Muscle of leg (tissue), 11 donors: Measurements from ENCODE around the gene LY9. TPM values are rescaled to one million over a fixed set of nuclear protein-coding genes. Genes with fewer than 3 reads are reported as not detected.

Experiments
- DNase-seq: peaks from one replicate; pipeline ENCODE4 v3.0.0; 2013
- H3K27ac ChIP-seq: one replicate; pipeline ENCODE4 v1.5.1; 2013; ENCODE audit warnings: mild to moderate bottlenecking, low read length, control low read depth
- H3K27me3 ChIP-seq: one replicate; pipeline ENCODE4 v1.6.1; 2013; ENCODE audit warnings: low read length; ENCODE audit not compliant: control insufficient read depth, insufficient read depth
- H3K36me3 ChIP-seq: one replicate; pipeline ENCODE4 v1.6.1; 2013; ENCODE audit warnings: low read length; ENCODE audit not compliant: control insufficient read depth, insufficient read depth
- H3K4me1 ChIP-seq: one replicate; pipeline ENCODE4 v1.6.1; 2013; ENCODE audit warnings: low read length; ENCODE audit not compliant: control insufficient read depth, insufficient read depth
- H3K4me3 ChIP-seq: one replicate; pipeline ENCODE4 v1.5.1; 2013; ENCODE audit warnings: low read length, control low read depth
- H3K9me3 ChIP-seq: replicated peaks from 2 replicates; pipeline ENCODE4 v1.6.1; 2013; ENCODE audit warnings: low read depth, low read length; ENCODE audit not compliant: control insufficient read depth
- WGBS: methylation state at CpG from one replicate; pipeline ENCODE4 v1.1.5; 2013; ENCODE audit warnings: missing lambda C conversion rate; ENCODE audit not compliant: insufficient coverage; 5-methylcytosine and 5-hydroxymethylcytosine counted together
- polyA plus RNA-seq, 8 donors: library from polyadenylated mRNA; unstranded; fragments of 120-200 nt; gene quantifications; one replicate each; pipeline versions ENCODE4 v1.2.1 to v1.2.3, GENCODE V29; 2013; ENCODE audit warnings: inconsistent platforms in 1 of 8, low replicate concordance in 1 of 8; ENCODE audit not compliant: insufficient read length in 8 of 8, insufficient read depth in 1 of 8
- total RNA-seq: library from RNA; stranded (reverse); fragments of 120-200 nt; gene quantifications from one replicate; pipeline ENCODE4 v1.2.4, GENCODE V29; 2013

The LY9 gene
- total and polyA plus RNA-seq, 9 donors, result 0.08 to 0.42 (median 0.16) TPM; not detected in 1

DNA sequence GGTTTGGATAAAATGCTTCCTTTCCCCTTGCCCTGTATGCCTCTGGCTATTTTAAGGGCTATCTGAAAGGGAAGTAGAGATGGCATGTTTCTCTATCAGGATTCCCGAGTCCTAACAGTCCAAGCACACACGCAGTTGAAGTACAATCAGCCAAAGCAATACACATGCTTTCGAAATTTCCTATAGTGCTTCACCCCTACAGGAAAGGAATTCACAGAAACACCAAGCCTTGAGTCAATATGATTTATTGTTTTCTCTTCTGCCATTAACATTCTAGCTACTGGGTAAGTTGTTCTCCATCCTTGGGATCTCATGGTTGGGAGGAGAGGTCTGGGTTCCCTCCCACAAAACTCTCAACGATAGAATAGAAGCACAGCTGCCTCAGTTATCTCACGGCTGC lies 80.3 kb downstream of the LY9 start:
- H3K36me3 ChIP-seq, result no peaks in the 10 kb centered on the region
- H3K4me3 ChIP-seq, result no peak overlapping the region
- H3K27ac ChIP-seq, result no peak overlapping the region
- H3K27me3 ChIP-seq, result no peaks in the 10 kb centered on the region
- H3K4me1 ChIP-seq, result no peaks in the 10 kb centered on the region
- DNase-seq, result no peak
- H3K9me3 ChIP-seq, result no peaks in the 10 kb centered on the region
- WGBS, result no CpG with 5 or more reads among the region's 5 CpGs

DNA sequence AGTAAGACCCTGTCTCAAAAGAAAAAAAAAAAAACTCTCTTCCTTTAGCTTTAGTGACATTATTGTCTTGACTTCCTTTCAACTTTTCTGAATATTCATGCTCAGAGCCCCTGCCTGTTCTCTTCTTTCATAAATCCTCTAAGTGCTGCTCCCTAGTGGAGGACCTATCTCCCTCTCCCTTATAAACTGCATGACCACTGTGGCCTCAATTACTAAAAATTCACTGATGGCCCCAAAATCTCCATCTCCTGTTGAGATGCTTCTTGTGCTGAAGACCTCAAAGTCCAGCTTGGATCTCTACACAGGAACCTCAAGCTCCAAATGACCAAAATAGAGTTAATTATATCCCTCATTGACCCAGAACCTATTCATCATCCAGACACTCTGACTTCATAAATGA lies 81.2 kb downstream of the LY9 start:
- DNase-seq, result no peak
- H3K36me3 ChIP-seq, result no peaks in the 10 kb centered on the region

More for the DNA sequence above, 81.2 kb downstream of the LY9 start:
- H3K9me3 ChIP-seq, result no peaks in the 10 kb centered on the region
- no peaks in the 10 kb centered on the region for H3K4me1 ChIP-seq
- no peaks in the 10 kb centered on the region for H3K27me3 ChIP-seq
- H3K4me3 ChIP-seq, result no peak overlapping the region
- H3K27ac ChIP-seq, result no peak overlapping the region

Other genes with a start within 250 kb of the LY9 start
- 2.0 TPM for gene CD84, start 216.7 kb upstream of the LY9 start, total RNA-seq
- 1 to 10 TPM in 6 of 8 donors, under 1 TPM in 2; 0.94 to 2.1 (median 1.3) TPM for gene CD84, start 216.7 kb upstream of the LY9 start, polyA plus RNA-seq
- gene SLAMF1, start 149.1 kb upstream of the LY9 start, total RNA-seq, result 0.04 TPM
- under 1 TPM in 2 of 8 donors, not detected in 6; 0.05 to 0.07 TPM for gene SLAMF1, start 149.1 kb upstream of the LY9 start, polyA plus RNA-seq
- 1.2 TPM for gene CD48, start 84.4 kb upstream of the LY9 start, total RNA-seq
- gene CD48, start 84.4 kb upstream of the LY9 start, polyA plus RNA-seq, result 1 to 10 TPM; 1.1 to 2.0 (median 1.3) TPM
- gene SLAMF7, start 56.9 kb upstream of the LY9 start, total RNA-seq, result 0.13 TPM
- gene SLAMF7, start 56.9 kb upstream of the LY9 start, polyA plus RNA-seq, result under 1 TPM; 0.09 to 0.49 (median 0.30) TPM
- 0.13 TPM for gene CD244, start 66.7 kb downstream of the LY9 start, total RNA-seq
- 1 to 10 TPM in 1 of 8 donors, under 1 TPM in 7; 0.16 to 1.3 (median 0.30) TPM for gene CD244, start 66.7 kb downstream of the LY9 start, polyA plus RNA-seq
- gene ITLN1, start 89.0 kb downstream of the LY9 start, total RNA-seq, result 0.13 TPM
- 1 to 10 TPM in 2 of 8 donors, under 1 TPM in 4, not detected in 2; 0.19 to 8.6 (median 0.37) TPM for gene ITLN1, start 89.0 kb downstream of the LY9 start, polyA plus RNA-seq
- gene ITLN2, start 158.6 kb downstream of the LY9 start, total RNA-seq, result not detected
- under 1 TPM in 1 of 8 donors, not detected in 7; 0.56 TPM for gene ITLN2, start 158.6 kb downstream of the LY9 start, polyA plus RNA-seq
- 11.7 TPM for gene F11R, start 225.0 kb downstream of the LY9 start, total RNA-seq
- 10 to 100 TPM in 7 of 8 donors, 1 to 10 TPM in 1; 8.9 to 28.0 (median 12.7) TPM for gene F11R, start 225.0 kb downstream of the LY9 start, polyA plus RNA-seq
- gene TSTD1, start 242.8 kb downstream of the LY9 start, total RNA-seq, result 28.8 TPM
- gene TSTD1, start 242.8 kb downstream of the LY9 start, polyA plus RNA-seq, result 10 to 100 TPM; 22.4 to 36.7 (median 25.4) TPM
- 46.9 TPM for gene USF1, start 249.8 kb downstream of the LY9 start, total RNA-seq
- gene USF1, start 249.8 kb downstream of the LY9 start, polyA plus RNA-seq, result 10 to 100 TPM; 34.9 to 42.5 (median 37.9) TPM